Neural crest cell (in vitro differentiated cells): ENCODE data around the gene FAM174B. TPM values are rescaled to one million over a fixed set of nuclear protein-coding genes. Genes with fewer than 3 reads are reported as not detected.
A peak's percentile ranks its signal among the peaks of the same experiment; 100 is the strongest.

Source experiments
- DNase-seq: peaks from one replicate; pipeline ENCODE4 v3.0.0; 2021; ENCODE audit warnings: low read depth, mixed read lengths, low spot score
- H3K27ac Mint-ChIP-seq: one replicate; pipeline ENCODE4 v1.8.0; 2021; ENCODE audit warnings: mild to moderate bottlenecking, mixed read lengths; ENCODE audit not compliant: unreplicated experiment
- H3K27me3 Mint-ChIP-seq: 2 replicates; pipeline ENCODE4 v1.8.0; 2021; ENCODE audit warnings: low read depth, mild to moderate bottlenecking, mixed read lengths
- H3K36me3 Mint-ChIP-seq: 2 replicates; pipeline ENCODE4 v1.8.0; 2021; ENCODE audit warnings: low read depth, mild to moderate bottlenecking, mixed read lengths
- H3K4me1 Mint-ChIP-seq: 2 replicates; pipeline ENCODE4 v1.8.0; 2021; ENCODE audit warnings: mixed read lengths
- H3K4me3 Mint-ChIP-seq: one replicate; pipeline ENCODE4 v1.8.0; 2021; ENCODE audit warnings: mild to moderate bottlenecking, mixed read lengths
- H3K9me3 Mint-ChIP-seq: 2 replicates; pipeline ENCODE4 v1.8.0; 2021; ENCODE audit warnings: mixed read lengths
- total RNA-seq: library from RNA; stranded (reverse); gene quantifications from 2 replicates; pipeline ENCODE4 v1.2.1, GENCODE V29; 2021
- TF ChIP-seq, protein P1 (sequence below): fragments of 200-600 bp; sonication (generic); conservative IDR thresholded peaks from 2 replicates; pipeline ENCODE4 v1.5.0; 2021; ENCODE audit warnings: antibody characterized with exemption, mild to moderate bottlenecking

The FAM174B gene
- total RNA-seq, 1 donor from 2014 or later, result 12.1 TPM

DNA sequence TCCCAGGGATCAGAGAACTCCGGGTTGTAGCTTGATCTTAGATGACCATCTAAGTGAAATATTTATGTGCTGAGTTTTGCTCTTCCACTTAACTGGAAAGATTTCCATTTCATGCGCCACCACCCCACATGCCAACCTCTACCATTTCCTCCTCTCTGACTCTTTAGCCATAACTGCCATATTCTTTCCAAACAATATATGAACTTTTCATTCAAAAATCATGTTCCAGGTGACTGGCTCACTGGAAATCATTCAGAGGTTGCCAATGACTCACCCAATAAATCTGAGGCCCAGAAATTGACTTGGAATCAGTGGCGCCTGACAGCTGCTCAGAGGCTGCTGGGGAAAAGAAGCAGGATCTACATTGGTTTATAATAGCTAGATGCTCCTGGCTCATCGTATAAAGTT, 31.6 kb upstream of the FAM174B start:
- TF ChIP-seq, protein P1, sequence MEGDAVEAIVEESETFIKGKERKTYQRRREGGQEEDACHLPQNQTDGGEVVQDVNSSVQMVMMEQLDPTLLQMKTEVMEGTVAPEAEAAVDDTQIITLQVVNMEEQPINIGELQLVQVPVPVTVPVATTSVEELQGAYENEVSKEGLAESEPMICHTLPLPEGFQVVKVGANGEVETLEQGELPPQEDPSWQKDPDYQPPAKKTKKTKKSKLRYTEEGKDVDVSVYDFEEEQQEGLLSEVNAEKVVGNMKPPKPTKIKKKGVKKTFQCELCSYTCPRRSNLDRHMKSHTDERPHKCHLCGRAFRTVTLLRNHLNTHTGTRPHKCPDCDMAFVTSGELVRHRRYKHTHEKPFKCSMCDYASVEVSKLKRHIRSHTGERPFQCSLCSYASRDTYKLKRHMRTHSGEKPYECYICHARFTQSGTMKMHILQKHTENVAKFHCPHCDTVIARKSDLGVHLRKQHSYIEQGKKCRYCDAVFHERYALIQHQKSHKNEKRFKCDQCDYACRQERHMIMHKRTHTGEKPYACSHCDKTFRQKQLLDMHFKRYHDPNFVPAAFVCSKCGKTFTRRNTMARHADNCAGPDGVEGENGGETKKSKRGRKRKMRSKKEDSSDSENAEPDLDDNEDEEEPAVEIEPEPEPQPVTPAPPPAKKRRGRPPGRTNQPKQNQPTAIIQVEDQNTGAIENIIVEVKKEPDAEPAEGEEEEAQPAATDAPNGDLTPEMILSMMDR, result no peak
- H3K4me3 Mint-ChIP-seq, result no peak overlapping the region
- H3K4me1 Mint-ChIP-seq, result peaks cover 6% of the 10 kb centered on the region
- H3K9me3 Mint-ChIP-seq, result peaks cover 18% of the 10 kb centered on the region
- no peak for DNase-seq
- H3K27me3 Mint-ChIP-seq, result no peaks in the 10 kb centered on the region
- H3K27ac Mint-ChIP-seq, result no peak overlapping the region
- peaks cover 7% of the 10 kb centered on the region for H3K36me3 Mint-ChIP-seq

DNA sequence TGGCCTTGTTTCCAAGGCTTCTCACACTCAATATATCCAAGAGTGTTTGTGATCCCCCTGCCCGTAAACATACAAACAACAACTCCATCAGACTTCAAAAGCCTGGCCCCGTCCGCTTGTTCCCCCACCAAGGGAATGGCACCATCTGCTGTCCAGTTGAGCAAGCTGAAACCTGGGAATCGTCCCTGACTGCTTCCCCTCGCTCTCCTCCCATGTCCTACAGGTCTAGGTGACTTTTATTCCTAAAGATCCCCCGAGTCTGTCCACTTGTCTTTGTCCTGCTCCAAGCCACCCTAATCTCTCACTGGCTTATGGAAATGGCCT, 27.9 kb upstream of the FAM174B start:
- H3K27ac Mint-ChIP-seq, result no peak overlapping the region

DNA sequence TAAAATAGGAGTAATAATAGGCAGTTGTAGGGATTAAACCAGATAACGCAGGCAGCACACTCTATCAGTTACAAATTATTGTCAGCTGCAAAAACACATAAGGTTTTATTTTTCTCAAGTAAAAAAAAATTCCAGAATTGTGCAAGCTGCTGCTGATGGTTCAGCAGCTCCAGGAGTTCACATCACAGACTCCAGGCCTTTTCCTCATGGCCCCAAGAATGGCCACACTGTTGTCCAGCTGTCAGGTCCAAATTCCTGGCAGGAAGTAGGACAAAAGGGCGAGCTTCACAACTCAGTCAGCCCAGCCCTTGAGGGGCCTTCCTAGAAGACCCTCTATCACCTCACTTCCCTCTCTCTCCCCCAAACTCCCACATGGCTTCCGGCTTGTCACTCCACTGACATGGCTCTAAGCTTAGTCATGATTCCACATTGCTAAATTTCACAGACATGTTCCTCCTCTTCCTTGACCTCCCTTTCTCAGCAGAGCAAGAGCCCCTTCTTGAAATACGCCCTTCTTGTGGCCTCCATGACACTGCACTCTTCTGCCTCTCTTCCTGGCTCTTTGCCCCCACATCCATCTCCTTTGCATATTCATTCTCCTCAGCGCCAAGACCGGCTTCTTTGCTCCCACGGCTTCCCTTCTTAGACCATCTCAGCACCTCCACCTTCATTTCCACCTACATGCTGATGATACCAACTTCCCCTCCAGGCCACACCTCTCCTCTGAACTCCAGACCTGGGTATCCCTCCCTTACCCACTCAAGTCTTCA, 27.4 kb upstream of the FAM174B start:
- Mint-ChIP-seq H3K4me3 (no peak overlapping the region), H3K4me1 (peaks cover 13% of the 10 kb centered on the region), H3K27me3 (no peaks in the 10 kb centered on the region), H3K9me3 (peaks cover 3% of the 10 kb centered on the region), H3K27ac (no peak overlapping the region), H3K36me3 (no peaks in the 10 kb centered on the region)
- TF ChIP-seq, protein P1, result no peak
- DNase-seq, result no peak

More for the DNA sequence above, 27.9 kb upstream of the FAM174B start:
- Mint-ChIP-seq H3K36me3 (peaks cover 4% of the 10 kb centered on the region), H3K4me3 (no peak overlapping the region), H3K9me3 (peaks cover 8% of the 10 kb centered on the region), H3K4me1 (peaks cover 13% of the 10 kb centered on the region), H3K27me3 (no peaks in the 10 kb centered on the region)
- DNase-seq, result peak; percentile 41
- TF ChIP-seq, protein P1, result peak; percentile 72

DNA sequence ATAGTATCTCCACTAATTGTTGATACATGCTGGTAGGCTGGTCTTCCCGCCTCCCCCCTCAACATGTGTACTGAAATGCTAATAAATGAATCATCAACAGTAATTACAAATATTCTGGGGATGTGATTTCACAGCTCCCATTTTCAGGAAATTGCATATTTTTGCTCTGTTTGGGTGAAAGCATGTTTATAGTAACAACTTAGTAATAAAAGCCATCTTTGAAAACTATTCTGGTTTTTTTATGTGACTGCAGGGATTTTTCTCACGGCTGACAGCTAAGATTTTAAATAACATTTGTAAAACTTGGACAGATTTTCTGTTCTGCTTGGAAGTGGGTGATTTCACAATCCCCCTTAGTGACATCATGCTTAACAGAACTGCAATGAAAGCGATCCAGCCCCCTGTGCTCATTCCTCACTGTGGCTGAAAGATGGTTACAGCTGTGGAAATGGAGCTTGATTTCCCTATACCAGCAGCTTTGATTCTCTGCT, 25.6 kb upstream of the FAM174B start:
- H3K27ac Mint-ChIP-seq, result no peak overlapping the region
- no peaks in the 10 kb centered on the region for H3K9me3 Mint-ChIP-seq
- no peak overlapping the region for H3K4me3 Mint-ChIP-seq
- H3K4me1 Mint-ChIP-seq, result peaks cover 13% of the 10 kb centered on the region
- no peaks in the 10 kb centered on the region for H3K27me3 Mint-ChIP-seq
- TF ChIP-seq, protein P1, result no peak
- no peak for DNase-seq
- no peaks in the 10 kb centered on the region for H3K36me3 Mint-ChIP-seq

DNA sequence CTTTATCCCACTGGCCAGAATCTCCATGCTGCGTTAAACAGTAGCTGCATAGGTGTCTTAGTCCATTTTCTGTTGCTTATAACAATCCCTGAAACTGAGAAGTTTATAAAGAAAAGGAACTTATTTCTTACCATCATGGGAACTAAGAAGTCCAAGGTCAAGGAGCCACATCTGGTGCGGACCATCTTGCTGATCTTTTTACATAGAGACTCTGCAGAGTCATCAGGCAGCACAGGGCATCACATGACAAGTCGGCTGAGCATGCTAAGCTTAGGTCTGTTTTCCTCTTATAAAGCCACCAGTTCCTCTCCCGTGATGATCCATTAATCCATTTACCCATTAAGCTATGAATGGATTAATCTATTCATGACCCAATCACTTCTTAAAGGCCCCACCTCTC, 22.4 kb upstream of the FAM174B start:
- no peak overlapping the region for H3K4me3 Mint-ChIP-seq
- no peaks in the 10 kb centered on the region for H3K9me3 Mint-ChIP-seq
- no peaks in the 10 kb centered on the region for H3K36me3 Mint-ChIP-seq
- no peak for DNase-seq
- H3K4me1 Mint-ChIP-seq, result peaks cover 8% of the 10 kb centered on the region
- no peaks in the 10 kb centered on the region for H3K27me3 Mint-ChIP-seq
- TF ChIP-seq, protein P1, result no peak
- H3K27ac Mint-ChIP-seq, result no peak overlapping the region
